PC-9 (cell line): ENCODE measurements around the gene ZNF609. TPM values are rescaled to one million over a fixed set of nuclear protein-coding genes. Genes with fewer than 3 reads are reported as not detected.

Source experiments
- BruUV-seq: library from RNA; stranded (reverse); fragments of 400-500 nt; replicated peaks from 2 replicates; lab custom pipeline; 2021; lab: Mats Ljungman, UMichigan
- CTCF ChIA-PET: fragments of 300-600 bp; sonication (Branson Sonifier 250); formaldehyde crosslinking; loops from one replicate; lab custom pipeline; 2022; ENCODE audit warnings: antibody characterized with exemption; lab: Charles Lee
- POLR2A ChIA-PET: fragments of 300-600 bp; sonication (Branson Sonifier 250); formaldehyde crosslinking; loops from one replicate; lab custom pipeline; 2022; ENCODE audit warnings: antibody characterized with exemption; ENCODE audit not compliant: unreplicated experiment; lab: Charles Lee
- DNase-seq, 2 experiments: peaks; one replicate each; pipeline versions ENCODE4 v3.0.0 to v3.0.0-alpha.2; 2015 to 2022; ENCODE audit warnings: mixed read lengths in 1 of 2
- H2AFZ ChIP-seq: fragments of 200-600 bp; sonication (generic); 2 replicates; pipeline ENCODE4 v1.8.1; 2017; ENCODE audit warnings: antibody characterized with exemption
- H3F3A ChIP-seq: fragments of 200-600 bp; sonication (generic); 2 replicates; pipeline ENCODE4 v1.8.1; 2017; ENCODE audit warnings: antibody characterized with exemption, mild to moderate bottlenecking, low read depth; ENCODE audit not compliant: insufficient read depth
- H3K27ac ChIP-seq: fragments of 200-600 bp; sonication (generic); 2 replicates; pipeline ENCODE4 v1.6.1; 2016; ENCODE audit warnings: mixed run types
- H3K27me3 ChIP-seq: fragments of 200-600 bp; sonication (generic); 2 replicates; pipeline ENCODE4 v1.6.1; 2016; ENCODE audit warnings: low read depth, mixed run types; ENCODE audit not compliant: insufficient read depth
- H3K36me3 ChIP-seq: fragments of 200-600 bp; sonication (generic); 2 replicates; pipeline ENCODE4 v1.6.1; 2016; ENCODE audit warnings: low read depth, mixed run types
- H3K4me1 ChIP-seq: fragments of 200-600 bp; sonication (generic); replicated peaks from 2 replicates; pipeline ENCODE4 v1.6.1; 2016; ENCODE audit warnings: mixed run types; ENCODE audit not compliant: insufficient read depth
- H3K4me2 ChIP-seq: fragments of 200-600 bp; sonication (generic); 2 replicates; pipeline ENCODE4 v1.6.1; 2017; ENCODE audit warnings: mixed run types
- H3K4me3 ChIP-seq: fragments of 200-600 bp; sonication (generic); 2 replicates; pipeline ENCODE4 v1.6.1; 2016; ENCODE audit warnings: mixed run types
- H3K79me2 ChIP-seq: fragments of 200-600 bp; sonication (generic); 2 replicates; pipeline ENCODE4 v1.6.1; 2017; ENCODE audit warnings: low read depth, mixed run types
- H3K9me2 ChIP-seq: fragments of 200-600 bp; sonication (generic); 2 replicates; pipeline ENCODE4 v1.8.1; 2017; ENCODE audit warnings: mild to moderate bottlenecking; ENCODE audit not compliant: insufficient read depth
- H3K9me3 ChIP-seq: fragments of 200-600 bp; sonication (generic); 2 replicates; pipeline ENCODE4 v1.8.1; 2016; ENCODE audit warnings: low read depth; ENCODE audit not compliant: insufficient read depth
- H4K20me1 ChIP-seq: fragments of 200-600 bp; sonication (generic); 2 replicates; pipeline ENCODE4 v1.8.1; 2017; ENCODE audit not compliant: insufficient read depth
- EZH2 ChIP-seq: fragments of 200-600 bp; sonication (generic); IDR thresholded peaks from 2 replicates; pipeline ENCODE4 v1.8.0; 2017; ENCODE audit warnings: antibody characterized with exemption, low read depth
- intact Hi-C: fragments of 100-400 bp; cut with micrococcal nuclease; formaldehyde crosslinking; loops from one replicate; pipeline ENCODE4 v1.10.0; 2022; ENCODE audit not compliant: unreplicated experiment
- total RNA-seq: library from RNA; stranded (reverse); gene quantifications from 2 replicates; pipeline ENCODE4 v1.2.3, GENCODE V29; 2021
- TF ChIP-seq, protein P1 (sequence below): fragments of 200-600 bp; sonication (generic); conservative IDR thresholded peaks from 2 replicates; pipeline ENCODE4 v1.6.1; 2017; ENCODE audit warnings: mixed run types, antibody characterized with exemption, mild to moderate bottlenecking, moderate library complexity

The ZNF609 gene
- total RNA-seq, 1 experiment from 2014 or later: 38.6 TPM

DNA sequence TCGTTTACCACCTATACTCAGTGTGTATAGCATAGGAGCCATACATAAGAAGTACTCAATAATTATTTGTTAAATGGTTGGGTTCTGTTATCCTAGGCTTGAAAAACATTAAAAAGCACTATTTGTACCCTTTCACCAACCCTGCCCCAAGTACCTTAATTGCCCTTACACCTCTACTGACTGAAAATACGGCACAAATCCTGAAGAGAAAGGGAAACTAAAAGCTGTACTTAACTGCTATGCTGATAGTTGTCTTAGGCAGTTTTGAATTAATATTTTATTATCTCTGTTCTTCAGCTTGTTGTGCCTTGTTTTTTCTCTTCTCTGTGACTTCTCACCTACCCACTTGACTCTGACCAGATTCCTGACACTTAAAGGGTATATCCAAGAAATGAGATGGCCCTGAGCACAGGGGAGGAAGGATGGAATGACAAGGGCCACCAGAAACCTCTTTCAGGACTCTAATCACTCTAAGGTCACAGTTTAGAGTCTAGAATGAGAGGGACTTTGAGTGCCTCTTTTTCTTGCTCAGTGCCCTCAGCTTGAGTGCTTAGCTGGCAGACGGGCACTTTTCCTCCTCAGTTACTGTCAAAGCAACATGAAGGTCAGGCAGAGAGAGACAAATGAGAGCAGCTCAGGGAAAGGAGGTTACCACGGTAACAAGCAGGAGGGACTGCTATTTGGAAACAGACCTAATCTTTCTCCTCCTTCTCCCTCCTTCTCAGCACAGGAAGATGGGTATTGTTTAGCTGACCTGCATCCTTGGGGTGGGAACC, 136.5 kb downstream of the ZNF609 start:
- intact Hi-C loops: no loop called here
- Histone ChIP-seq H3K4me1 (no peaks in the 10 kb centered on the region), H3K79me2 (0 out of 2 replicates have a peak, but pooled peaks cover 4% of the 10 kb centered on the region), H3K27ac (no peak overlapping the region), H3F3A (peaks cover 6% of the 10 kb centered on the region; the same call in 1 of the 2 replicates), H2AFZ (no peak overlapping the region), H3K36me3 (no peaks in the 10 kb centered on the region), H3K4me3 (no peak overlapping the region), H3K27me3 (no peaks in the 10 kb centered on the region), H4K20me1 (peaks cover 7% of the 10 kb centered on the region; the same call in 1 of the 2 replicates), H3K9me2 (no peaks in the 10 kb centered on the region), H3K4me2 (no peak overlapping the region), H3K9me3 (no peaks in the 10 kb centered on the region)
- POLR2A ChIA-PET: interaction anchor here (0.6 kb wide), 1 partner anchor 48 kb away, joined by 10 read pairs; no protein-coding TSS in a partner anchor
- BruUV-seq: no TSS peak
- TF ChIP-seq EZH2: no peak
- TF ChIP-seq, protein P1, sequence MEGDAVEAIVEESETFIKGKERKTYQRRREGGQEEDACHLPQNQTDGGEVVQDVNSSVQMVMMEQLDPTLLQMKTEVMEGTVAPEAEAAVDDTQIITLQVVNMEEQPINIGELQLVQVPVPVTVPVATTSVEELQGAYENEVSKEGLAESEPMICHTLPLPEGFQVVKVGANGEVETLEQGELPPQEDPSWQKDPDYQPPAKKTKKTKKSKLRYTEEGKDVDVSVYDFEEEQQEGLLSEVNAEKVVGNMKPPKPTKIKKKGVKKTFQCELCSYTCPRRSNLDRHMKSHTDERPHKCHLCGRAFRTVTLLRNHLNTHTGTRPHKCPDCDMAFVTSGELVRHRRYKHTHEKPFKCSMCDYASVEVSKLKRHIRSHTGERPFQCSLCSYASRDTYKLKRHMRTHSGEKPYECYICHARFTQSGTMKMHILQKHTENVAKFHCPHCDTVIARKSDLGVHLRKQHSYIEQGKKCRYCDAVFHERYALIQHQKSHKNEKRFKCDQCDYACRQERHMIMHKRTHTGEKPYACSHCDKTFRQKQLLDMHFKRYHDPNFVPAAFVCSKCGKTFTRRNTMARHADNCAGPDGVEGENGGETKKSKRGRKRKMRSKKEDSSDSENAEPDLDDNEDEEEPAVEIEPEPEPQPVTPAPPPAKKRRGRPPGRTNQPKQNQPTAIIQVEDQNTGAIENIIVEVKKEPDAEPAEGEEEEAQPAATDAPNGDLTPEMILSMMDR: no peak
- CTCF ChIA-PET: no interaction called here
- no peak for DNase-seq

DNA sequence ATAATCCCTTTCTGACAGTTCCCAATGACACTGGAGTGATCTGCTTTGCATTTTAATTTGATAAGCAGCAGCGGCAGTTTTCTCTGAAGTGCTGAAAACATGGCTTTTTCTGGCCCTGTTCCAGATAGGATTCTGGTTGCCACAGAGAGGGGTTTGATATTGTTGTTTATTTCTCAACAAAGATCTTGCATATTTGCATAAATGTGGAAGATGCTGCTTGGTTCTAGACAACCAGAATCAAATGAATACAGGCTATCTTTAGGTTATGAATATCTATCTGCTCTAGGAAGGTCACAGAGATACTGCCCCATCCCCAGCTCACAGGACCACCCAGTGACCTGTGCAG, 137.1 kb downstream of the ZNF609 start:
- peaks cover 10% of the 10 kb centered on the region; the same call in 1 of the 2 replicates for H4K20me1 ChIP-seq
- TF ChIP-seq EZH2: no peak
- TF ChIP-seq, protein P1: no peak

DNA sequence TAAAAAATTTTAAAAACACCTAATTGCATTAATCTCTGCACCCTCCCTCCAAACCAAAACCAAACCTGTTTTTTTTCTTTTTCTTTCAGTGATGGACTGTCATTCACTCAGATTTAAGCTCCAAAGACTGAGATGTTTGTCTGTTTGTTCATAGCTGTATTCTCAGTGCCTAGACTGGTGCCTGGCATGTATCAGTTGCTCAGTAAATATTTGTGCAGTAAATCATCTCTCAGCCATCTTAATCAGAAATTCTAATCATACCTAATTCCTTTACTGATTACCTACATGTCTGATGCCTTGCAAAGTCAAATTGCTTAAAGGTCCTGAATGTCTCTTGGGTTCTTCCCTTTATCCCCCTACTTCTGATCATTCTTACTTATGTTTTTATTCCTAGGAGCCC, 138.8 kb downstream of the ZNF609 start:
- Histone ChIP-seq H3K4me2 (no peak overlapping the region), H3K9me3 (no peaks in the 10 kb centered on the region), H3K4me1 (no peaks in the 10 kb centered on the region), H3K4me3 (no peak overlapping the region), H4K20me1 (peaks cover 10% of the 10 kb centered on the region; the same call in 1 of the 2 replicates), H3K36me3 (no peaks in the 10 kb centered on the region), H2AFZ (no peak overlapping the region), H3K79me2 (0 out of 2 replicates have a peak, but pooled peaks cover 4% of the 10 kb centered on the region), H3F3A (peaks cover 6% of the 10 kb centered on the region; the same call in 1 of the 2 replicates), H3K27me3 (no peaks in the 10 kb centered on the region), H3K27ac (no peak overlapping the region), H3K9me2 (no peaks in the 10 kb centered on the region)
- intact Hi-C loops: no loop called here
- BruUV-seq: no TSS peak
- TF ChIP-seq, protein P1: no peak
- no peak for TF ChIP-seq EZH2
- ChIA-PET CTCF (no interaction called here), POLR2A (no interaction called here)
- no peak for DNase-seq

More for the DNA sequence above, 137.1 kb downstream of the ZNF609 start:
- Histone ChIP-seq H2AFZ (no peak overlapping the region), H3K9me2 (no peaks in the 10 kb centered on the region), H3K27me3 (no peaks in the 10 kb centered on the region), H3K4me1 (no peaks in the 10 kb centered on the region), H3K36me3 (no peaks in the 10 kb centered on the region), H3K4me2 (no peak overlapping the region), H3K27ac (no peak overlapping the region), H3K4me3 (no peak overlapping the region), H3K79me2 (0 out of 2 replicates have a peak, but pooled peaks cover 4% of the 10 kb centered on the region), H3F3A (peaks cover 6% of the 10 kb centered on the region; the same call in 1 of the 2 replicates), H3K9me3 (no peaks in the 10 kb centered on the region)
- ChIA-PET CTCF (no interaction called here), POLR2A (interaction anchor here (0.6 kb wide), 1 partner anchor 48 kb away, joined by 10 read pairs; no protein-coding TSS in a partner anchor)
- BruUV-seq: no TSS peak
- intact Hi-C loops: no loop called here
- no peak for DNase-seq
